Fibroblast of pulmonary artery (primary cell): ENCODE data around the gene POU4F1.

ENCODE experiments used
- DNase-seq: peaks from one replicate; pipeline ENCODE4 v3.0.0-alpha.2; 2010; ENCODE audit warnings: low read depth
- H3K4me3 ChIP-seq: replicated peaks from 2 replicates; pipeline ENCODE4 v1.5.1; 2011; ENCODE audit warnings: low read depth, mild to moderate bottlenecking, control low read depth, low read length, moderate library complexity
- TF ChIP-seq, protein P1 (sequence below): IDR thresholded peaks from 2 replicates; pipeline ENCODE4 v1.5.1; 2011; ENCODE audit warnings: mild to moderate bottlenecking, control low read depth, low read length, inconsistent platforms; ENCODE audit errors: missing control alignments

Gene POU4F1

DNA sequence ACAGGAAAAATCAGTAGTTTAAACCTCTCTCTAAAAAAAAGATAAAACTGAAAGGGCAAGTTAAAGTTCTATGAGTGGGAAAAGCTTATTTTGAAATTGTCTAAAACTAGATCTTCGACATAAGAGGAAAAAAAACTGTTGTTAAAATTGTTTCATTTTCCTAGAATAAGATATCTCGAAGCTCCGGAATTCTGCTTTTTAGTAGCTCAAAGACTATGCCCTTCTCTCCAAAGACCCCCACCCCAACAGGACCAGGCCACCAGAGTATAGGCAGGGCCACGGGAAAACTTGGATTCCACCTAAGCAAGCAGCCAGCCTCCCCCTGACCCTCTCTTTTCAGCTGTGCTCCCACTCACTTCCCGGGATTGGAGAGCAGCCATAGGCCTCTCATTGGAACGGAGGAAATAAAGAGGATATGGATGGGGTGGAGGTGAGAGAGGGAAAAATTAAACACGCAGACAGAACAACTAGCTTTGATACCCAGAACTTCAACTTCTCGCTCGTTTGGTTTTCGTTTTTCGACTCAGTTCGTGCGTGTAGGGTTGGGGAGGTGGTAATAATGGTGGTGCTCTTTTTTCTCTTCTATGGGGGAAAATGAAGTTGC lies 3.0 kb downstream of the POU4F1 start:
- TF ChIP-seq, protein P1, sequence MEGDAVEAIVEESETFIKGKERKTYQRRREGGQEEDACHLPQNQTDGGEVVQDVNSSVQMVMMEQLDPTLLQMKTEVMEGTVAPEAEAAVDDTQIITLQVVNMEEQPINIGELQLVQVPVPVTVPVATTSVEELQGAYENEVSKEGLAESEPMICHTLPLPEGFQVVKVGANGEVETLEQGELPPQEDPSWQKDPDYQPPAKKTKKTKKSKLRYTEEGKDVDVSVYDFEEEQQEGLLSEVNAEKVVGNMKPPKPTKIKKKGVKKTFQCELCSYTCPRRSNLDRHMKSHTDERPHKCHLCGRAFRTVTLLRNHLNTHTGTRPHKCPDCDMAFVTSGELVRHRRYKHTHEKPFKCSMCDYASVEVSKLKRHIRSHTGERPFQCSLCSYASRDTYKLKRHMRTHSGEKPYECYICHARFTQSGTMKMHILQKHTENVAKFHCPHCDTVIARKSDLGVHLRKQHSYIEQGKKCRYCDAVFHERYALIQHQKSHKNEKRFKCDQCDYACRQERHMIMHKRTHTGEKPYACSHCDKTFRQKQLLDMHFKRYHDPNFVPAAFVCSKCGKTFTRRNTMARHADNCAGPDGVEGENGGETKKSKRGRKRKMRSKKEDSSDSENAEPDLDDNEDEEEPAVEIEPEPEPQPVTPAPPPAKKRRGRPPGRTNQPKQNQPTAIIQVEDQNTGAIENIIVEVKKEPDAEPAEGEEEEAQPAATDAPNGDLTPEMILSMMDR: no peak
- DNase-seq: no peak
- H3K4me3 ChIP-seq: no peak overlapping the region

DNA sequence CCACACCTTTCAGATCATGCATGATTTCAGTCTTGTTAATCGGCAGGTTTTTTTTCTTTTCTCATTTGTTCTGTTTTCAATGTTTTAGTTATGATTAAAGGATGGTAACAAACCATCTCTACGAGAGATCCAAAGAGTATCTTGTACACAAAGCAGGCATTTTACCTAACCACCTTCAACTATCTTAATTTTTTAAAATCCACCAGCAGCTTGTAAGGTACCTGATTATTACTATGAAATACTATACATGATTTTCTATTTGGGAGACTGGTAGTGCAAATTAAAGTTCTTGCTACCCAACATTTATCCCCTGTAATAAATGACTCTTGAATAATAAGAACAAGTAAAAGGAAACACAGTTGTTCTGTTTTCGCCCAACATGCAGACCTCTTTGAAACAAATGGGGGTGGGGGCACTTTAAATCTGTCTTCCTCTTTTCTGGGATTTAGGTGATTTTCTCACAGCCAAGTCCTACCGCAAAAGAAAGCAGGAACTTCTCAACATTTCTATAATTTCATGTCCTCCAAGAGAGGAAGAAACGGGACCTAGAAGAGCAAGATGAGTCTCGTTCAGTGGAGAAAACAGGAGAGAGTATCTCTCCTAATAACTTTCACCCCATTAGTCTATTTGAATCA lies 3.6 kb downstream of the POU4F1 start:
- no peak for DNase-seq
- TF ChIP-seq, protein P1: no peak
- no peak overlapping the region for H3K4me3 ChIP-seq

DNA sequence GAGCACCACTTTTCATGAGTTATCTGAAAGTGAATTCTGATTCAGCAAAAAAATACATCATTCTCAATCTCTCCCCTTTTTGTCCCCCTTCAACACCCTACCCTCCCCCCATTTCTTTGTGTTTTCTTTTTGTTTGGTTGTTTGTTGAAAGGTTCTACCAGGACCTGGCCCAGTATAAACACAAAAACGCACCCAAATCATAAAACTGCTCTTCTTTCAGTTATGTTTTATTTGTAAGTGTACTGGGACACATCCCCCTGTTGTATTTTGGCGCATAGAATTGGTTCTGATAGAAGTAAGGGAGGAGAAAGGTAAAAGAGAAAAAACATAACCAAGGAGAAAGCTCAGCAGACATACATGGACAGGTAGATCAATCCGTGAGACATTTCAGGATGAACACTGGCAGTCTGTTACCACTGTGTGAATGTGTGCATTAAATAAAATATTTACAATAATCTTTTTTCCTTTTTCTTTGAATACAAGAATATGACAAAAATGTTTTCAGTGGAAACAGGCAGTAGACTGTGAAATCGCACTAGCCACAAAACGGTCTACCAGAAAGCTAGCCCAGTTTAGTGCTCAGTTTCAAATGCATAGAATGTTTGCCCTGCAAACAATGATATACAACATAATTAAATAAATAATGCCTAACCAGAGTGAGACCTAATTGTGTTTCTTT lies 4.2 kb downstream of the POU4F1 start:
- no peak for DNase-seq
- TF ChIP-seq, protein P1: no peak
- H3K4me3 ChIP-seq: no peak overlapping the region

DNA sequence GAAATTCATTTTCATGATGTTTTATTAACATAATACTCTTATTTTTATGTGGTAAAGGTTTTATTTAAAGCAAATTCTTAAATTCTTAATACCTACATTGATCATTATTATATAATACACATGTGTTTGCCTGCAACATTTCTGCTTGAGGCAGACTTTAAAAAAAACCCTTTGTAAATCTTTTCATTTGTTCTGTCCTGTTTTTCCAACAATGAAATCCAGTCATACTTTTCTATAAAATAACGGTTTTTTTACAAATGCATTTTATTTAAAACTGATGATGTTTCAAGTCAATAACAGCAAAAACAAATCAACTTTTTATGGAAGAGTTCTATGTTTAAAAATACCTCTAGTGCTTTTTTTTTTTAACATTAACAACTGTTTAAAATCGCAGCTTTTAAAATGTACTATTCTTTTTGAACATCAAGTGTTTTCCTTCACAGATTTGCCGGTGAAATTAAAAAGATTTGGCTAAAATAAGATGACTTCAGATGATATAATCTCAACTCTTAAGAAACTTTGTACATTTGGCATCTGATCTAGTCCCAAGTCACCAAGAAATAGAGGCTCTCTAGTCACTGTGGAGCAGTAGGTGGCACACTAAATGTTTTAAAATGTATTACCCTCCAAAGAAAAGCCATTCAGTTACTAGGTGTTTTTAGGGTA lies 5.1 kb downstream of the POU4F1 start:
- no peak overlapping the region for H3K4me3 ChIP-seq
- DNase-seq: no peak
- TF ChIP-seq, protein P1: no peak

DNA sequence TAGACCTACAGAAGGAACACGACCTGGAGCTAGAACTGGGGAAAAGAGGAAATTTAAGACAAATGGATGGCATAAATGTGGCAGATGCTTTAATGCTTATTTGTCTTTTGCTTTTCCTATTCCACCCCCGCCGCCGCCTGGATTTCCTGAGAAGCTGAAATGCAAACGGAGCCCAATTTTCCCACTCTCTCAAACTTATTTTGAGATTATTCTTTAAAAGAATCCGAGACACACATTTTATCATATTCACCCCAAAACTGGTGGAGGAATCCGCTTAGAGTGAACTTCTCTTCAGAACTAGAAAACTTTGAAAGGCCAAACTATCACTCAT lies 5.8 kb downstream of the POU4F1 start:
- TF ChIP-seq, protein P1: no peak
- H3K4me3 ChIP-seq: no peak overlapping the region
- no peak for DNase-seq

DNA sequence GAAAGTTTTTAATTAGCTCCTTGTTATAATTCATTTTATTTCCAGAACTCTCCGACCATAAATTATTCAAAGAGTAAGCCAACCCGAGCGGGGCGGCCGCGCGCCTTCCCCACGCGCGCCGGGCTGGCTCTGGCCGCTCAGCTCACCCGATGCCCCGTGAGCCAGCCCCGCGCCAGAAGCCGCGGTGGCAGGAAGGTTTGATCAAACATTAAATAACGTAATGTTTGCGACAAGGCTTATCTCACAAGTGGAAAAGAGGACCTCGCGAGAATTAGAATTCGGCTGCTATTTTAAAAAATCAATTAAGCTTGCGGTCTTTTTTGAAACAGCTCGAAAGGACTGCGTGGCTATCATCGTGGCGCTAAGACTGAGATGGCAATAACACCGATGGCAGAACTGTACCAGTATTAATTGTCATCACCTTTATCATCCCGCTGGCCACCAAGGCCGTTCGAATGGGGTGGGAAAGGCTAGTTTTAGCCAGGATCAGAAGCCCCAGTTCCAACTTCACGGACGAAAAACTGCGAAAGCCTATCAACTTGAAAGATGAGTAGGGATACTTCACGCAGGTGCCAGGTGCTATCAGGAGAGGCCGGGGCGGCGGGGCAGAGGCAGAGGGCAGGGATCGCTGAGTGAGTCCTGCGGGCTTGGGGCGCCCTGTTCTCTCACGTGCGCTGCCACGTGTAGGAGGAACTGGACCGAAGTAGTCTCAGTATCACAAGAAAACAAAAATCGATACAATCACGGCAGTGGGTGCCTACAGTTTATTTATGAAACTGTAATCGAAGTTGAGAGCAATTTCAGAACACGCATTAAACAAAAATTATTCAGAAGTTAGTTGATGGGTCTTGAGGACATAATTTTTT lies 6.4 kb downstream of the POU4F1 start:
- TF ChIP-seq, protein P1: no peak
- H3K4me3 ChIP-seq: no peak overlapping the region
- DNase-seq: no peak
